ENCODE measurements around the gene ZNF280D. TPM values are rescaled to one million over a fixed set of nuclear protein-coding genes. Genes with fewer than 3 reads are reported as not detected.
"Not testable (repeated sequence)": the region's sequence is repeated elsewhere in the genome, so short reads cannot be mapped to it uniquely, and the experiment has no call there.

The ZNF280D gene
- total RNA-seq (10 to 100 TPM; 39.0 to 88.4 TPM), polyA plus RNA-seq (10 to 100 TPM in 1 of 2 donors, 1 to 10 TPM in 1; 9.3 to 17.4 TPM)
- long read RNA-seq, donor 1, full-length matches to known transcripts = 12 of 19 reads
- long read RNA-seq, donor 1, partial matches to known transcripts = 7 of 19 reads
- long read RNA-seq, donor 1, other reads (novel, unspliced or antisense) = 0 of 19 reads
- long read RNA-seq, donor 2, partial matches to known transcripts = 0 of 5 reads
- long read RNA-seq, donor 2, other reads (novel, unspliced or antisense) = 0 of 5 reads
- long read RNA-seq, donor 3, partial matches to known transcripts = 0 of 6 reads
- long read RNA-seq, donor 3, other reads (novel, unspliced or antisense) = 0 of 6 reads
- long read RNA-seq, donor 4, partial matches to known transcripts = 0 of 3 reads
- long read RNA-seq, donor 4, other reads (novel, unspliced or antisense) = 0 of 3 reads
- long read RNA-seq, donor 5, transcript ZNF280D-208 (2 exons, 1,409 nt) = major isoform, 5 of 7 reads
- long read RNA-seq, donor 5, partial matches to known transcripts = 0 of 7 reads
- long read RNA-seq, donor 5, other reads (novel, unspliced or antisense) = 0 of 7 reads

GRCh38 chr15:56733136-56734012 is at the start of gene ZNF280D:
TSS of gene ZNF280D (minus strand) at chr15:56733509. CDS start at chr15:56707109, 26,400 bp downstream.
- peak; percentile 93 for ATAC-seq (ENCODE audit: insufficient read depth, low FRiP score)
- Histone ChIP-seq H3K36me3 (ENCODE audit: control insufficient read depth in 4 of 4, insufficient read depth in 4 of 4, low read length in 4 of 4) (no peaks in the 10 kb centered on the region), H3K4me3 (peak within 1 kb of the TSS; percentile 64), H3K4me1 (ENCODE audit: control insufficient read depth in 5 of 5, insufficient read depth in 5 of 5, low read length in 5 of 5) (peaks cover 0 to 32% (median 16%) of the 10 kb centered on the region in 5 donors), H3K9me3 (ENCODE audit: control insufficient read depth in 4 of 4, insufficient read depth in 3 of 4, low read length in 3 of 4) (no peaks in the 10 kb centered on the region), H3K9ac (ENCODE audit: insufficient read depth in 1 of 2, low read length in 2 of 2) (peak within 1 kb of the TSS; percentile 95 to 96), H3K27ac (ENCODE audit: low read depth in 1 of 2, low read length in 1 of 2) (peak within 1 kb of the TSS; percentile 93 to 99), H3K27me3 (ENCODE audit: control insufficient read depth in 3 of 3, insufficient read depth in 3 of 3, low read length in 2 of 3) (no peaks in the 10 kb centered on the region)
- WGBS, 2 donors = 10 to 14% methylated on average over 81 to 101 of the region's 101 CpGs
- peak; percentile 92 to 96 (median 94) for DNase-seq
- no peak for TF ChIP-seq CTCF (IDR thresholded peaks at IDR 0.05; ENCODE audit: control extremely low read depth, extremely low read depth)

- TF ChIP-seq CTCF (IDR thresholded peaks at IDR 0.05; ENCODE audit: control extremely low read depth, extremely low read depth) = no peak
- DNase-seq (no peak), ATAC-seq (ENCODE audit: insufficient read depth, low FRiP score) (no peak)
- Histone ChIP-seq H3K27me3 (ENCODE audit: control insufficient read depth in 3 of 3, insufficient read depth in 3 of 3, low read length in 2 of 3) (no peaks in the 10 kb centered on the region), H3K27ac (ENCODE audit: low read depth in 1 of 2, low read length in 1 of 2) (no peak overlapping the region), H3K4me3 (no peak overlapping the region), H3K9ac (ENCODE audit: insufficient read depth in 1 of 2, low read length in 2 of 2) (no peak overlapping the region), H3K4me1 (ENCODE audit: control insufficient read depth in 5 of 5, insufficient read depth in 5 of 5, low read length in 5 of 5) (no peaks in the 10 kb centered on the region), H3K9me3 (ENCODE audit: control insufficient read depth in 4 of 4, insufficient read depth in 3 of 4, low read length in 3 of 4) (no peaks in the 10 kb centered on the region), H3K36me3 (ENCODE audit: control insufficient read depth in 4 of 4, insufficient read depth in 4 of 4, low read length in 4 of 4) (no peaks in the 10 kb centered on the region)
- 88 to 91% methylated on average over 8 of the region's 8 CpGs for WGBS, 2 donors
Measured at GRCh38 chr15:56782306-56782705, 49.0 kb upstream of the ZNF280D start.

GRCh38 chr15:56781666-56782065 is 48.4 kb upstream of the ZNF280D start:
- Histone ChIP-seq H3K4me3 (no peak overlapping the region), H3K4me1 (ENCODE audit: control insufficient read depth in 5 of 5, insufficient read depth in 5 of 5, low read length in 5 of 5) (no peaks in the 10 kb centered on the region), H3K27ac (ENCODE audit: low read depth in 1 of 2, low read length in 1 of 2) (no peak overlapping the region), H3K9ac (ENCODE audit: insufficient read depth in 1 of 2, low read length in 2 of 2) (no peak overlapping the region), H3K9me3 (ENCODE audit: control insufficient read depth in 4 of 4, insufficient read depth in 3 of 4, low read length in 3 of 4) (no peaks in the 10 kb centered on the region), H3K27me3 (ENCODE audit: control insufficient read depth in 3 of 3, insufficient read depth in 3 of 3, low read length in 2 of 3) (no peaks in the 10 kb centered on the region), H3K36me3 (ENCODE audit: control insufficient read depth in 4 of 4, insufficient read depth in 4 of 4, low read length in 4 of 4) (no peaks in the 10 kb centered on the region)
- no peak for TF ChIP-seq CTCF (IDR thresholded peaks at IDR 0.05; ENCODE audit: control extremely low read depth, extremely low read depth)
- no peak for ATAC-seq (ENCODE audit: insufficient read depth, low FRiP score)
- 94 to 98% methylated on average over 2 of the region's 2 CpGs for WGBS, 2 donors
- no peak for DNase-seq

- WGBS, 2 donors = 44 to 74% methylated on average over 12 of the region's 12 CpGs
- H3K27me3 ChIP-seq (ENCODE audit: control insufficient read depth in 3 of 3, insufficient read depth in 3 of 3, low read length in 2 of 3); ATAC-seq (ENCODE audit: insufficient read depth, low FRiP score); H3K4me3 ChIP-seq; H3K9ac ChIP-seq (ENCODE audit: insufficient read depth in 1 of 2, low read length in 2 of 2); H3K27ac ChIP-seq (ENCODE audit: low read depth in 1 of 2, low read length in 1 of 2); H3K4me1 ChIP-seq (ENCODE audit: control insufficient read depth in 5 of 5, insufficient read depth in 5 of 5, low read length in 5 of 5); H3K9me3 ChIP-seq (ENCODE audit: control insufficient read depth in 4 of 4, insufficient read depth in 3 of 4, low read length in 3 of 4); H3K36me3 ChIP-seq (ENCODE audit: control insufficient read depth in 4 of 4, insufficient read depth in 4 of 4, low read length in 4 of 4); DNase-seq: not testable (repeated sequence)
Measured at GRCh38 chr15:56780102-56780725, 46.9 kb upstream of the ZNF280D start.

- H3K36me3 ChIP-seq (ENCODE audit: control insufficient read depth in 4 of 4, insufficient read depth in 4 of 4, low read length in 4 of 4); ATAC-seq (ENCODE audit: insufficient read depth, low FRiP score); H3K4me3 ChIP-seq; DNase-seq; H3K9ac ChIP-seq (ENCODE audit: insufficient read depth in 1 of 2, low read length in 2 of 2); H3K27me3 ChIP-seq (ENCODE audit: control insufficient read depth in 3 of 3, insufficient read depth in 3 of 3, low read length in 2 of 3); H3K9me3 ChIP-seq (ENCODE audit: control insufficient read depth in 4 of 4, insufficient read depth in 3 of 4, low read length in 3 of 4); H3K4me1 ChIP-seq (ENCODE audit: control insufficient read depth in 5 of 5, insufficient read depth in 5 of 5, low read length in 5 of 5); H3K27ac ChIP-seq (ENCODE audit: low read depth in 1 of 2, low read length in 1 of 2): not testable (repeated sequence)
- WGBS, 2 donors = 93 to 96% methylated on average over 24 to 25 of the region's 25 CpGs
Measured at GRCh38 chr15:56779449-56779848, 46.1 kb upstream of the ZNF280D start.
